IMR-90 (cell line): ENCODE measurements around the gene ZNF750. TPM values are rescaled to one million over a fixed set of nuclear protein-coding genes. Genes with fewer than 3 reads are reported as not detected.

Source experiments
- ATAC-seq: fragments of 200-7000 bp; cut with Tn5 transposase; 2 replicates; pipeline ENCODE4 v1.9.1; 2020; ENCODE audit warnings: low read depth, mild to moderate bottlenecking, moderate library complexity
- BruUV-seq: library from RNA; stranded (reverse); fragments of 400-500 nt; replicated peaks from 2 replicates; lab custom pipeline; 2021; lab: Mats Ljungman, UMichigan
- CTCF ChIA-PET: fragments of 300-600 bp; formaldehyde crosslinking; extraction: SDS; loops from one replicate; lab custom pipeline; 2021; ENCODE audit warnings: antibody characterized with exemption; lab: Yijun Ruan, JAX
- POLR2A ChIA-PET: fragments of 300-600 bp; sonication (Branson Sonifier 250); formaldehyde crosslinking; loops from one replicate; lab custom pipeline; 2022; ENCODE audit warnings: antibody characterized with exemption; ENCODE audit not compliant: unreplicated experiment; lab: Charles Lee
- DNase-seq: peaks from one replicate; pipeline ENCODE4 v3.0.0; 2013
- H2AFZ ChIP-seq: replicated peaks from 2 replicates; pipeline ENCODE3; 2013; ENCODE audit warnings: low read length, mild to moderate bottlenecking; ENCODE audit not compliant: poor library complexity
- H2AK5ac ChIP-seq: 2 replicates; pipeline ENCODE4 v1.6.1; 2013; ENCODE audit warnings: low read depth, low read length, inconsistent platforms
- H2AK9ac ChIP-seq: replicated peaks from 2 replicates; pipeline ENCODE3; 2013; ENCODE audit warnings: mild to moderate bottlenecking, low read depth, low read length, moderate library complexity; ENCODE audit not compliant: poor library complexity
- H2BK120ac ChIP-seq: 2 replicates; pipeline ENCODE4 v1.6.1; 2013; ENCODE audit warnings: low read depth, low read length, inconsistent platforms
- H2BK15ac ChIP-seq: 3 replicates; pipeline ENCODE4 v1.6.1; 2013; ENCODE audit warnings: low read depth, low read length, inconsistent platforms
- H2BK20ac ChIP-seq: 2 replicates; pipeline ENCODE4 v1.6.1; 2013; ENCODE audit warnings: low read depth, mild to moderate bottlenecking, inconsistent platforms, low read length, moderate library complexity
- H2BK5ac ChIP-seq: 2 replicates; pipeline ENCODE4 v1.6.1; 2013; ENCODE audit warnings: mild to moderate bottlenecking, low read depth, low read length, inconsistent platforms; ENCODE audit not compliant: poor library complexity, severe bottlenecking
- H3K14ac ChIP-seq: replicated peaks from 2 replicates; pipeline ENCODE4 v1.6.1; 2013; ENCODE audit warnings: low read depth, low read length, inconsistent platforms
- H3K18ac ChIP-seq: 2 replicates; pipeline ENCODE4 v1.6.1; 2013; ENCODE audit warnings: low read depth, low read length, control low read depth
- H3K23ac ChIP-seq: 2 replicates; pipeline ENCODE4 v1.6.1; 2013; ENCODE audit warnings: low read depth, low read length, inconsistent platforms
- H3K27ac ChIP-seq: 2 replicates; pipeline ENCODE4 v1.5.1; 2013; ENCODE audit warnings: mild to moderate bottlenecking, control low read depth, low read length; ENCODE audit not compliant: insufficient read depth
- H3K27me3 ChIP-seq: 2 replicates; pipeline ENCODE4 v1.6.1; 2013; ENCODE audit warnings: low read length; ENCODE audit not compliant: control insufficient read depth, insufficient read depth
- H3K36me3 ChIP-seq: 2 replicates; pipeline ENCODE4 v1.6.1; 2013; ENCODE audit warnings: low read length, mixed read lengths; ENCODE audit not compliant: control insufficient read depth, insufficient read depth
- H3K4ac ChIP-seq: 2 replicates; pipeline ENCODE4 v1.6.1; 2013; ENCODE audit warnings: low read depth, low read length, inconsistent platforms
- H3K4me1 ChIP-seq: 2 replicates; pipeline ENCODE4 v1.6.1; 2013; ENCODE audit warnings: low read length, mixed read lengths; ENCODE audit not compliant: control insufficient read depth, insufficient read depth
- H3K4me2 ChIP-seq: 2 replicates; pipeline ENCODE4 v1.6.1; 2013; ENCODE audit warnings: low read depth, mild to moderate bottlenecking, control low read depth, low read length, moderate library complexity
- H3K4me3 ChIP-seq: 2 replicates; pipeline ENCODE4 v1.5.1; 2013; ENCODE audit warnings: low read depth, mild to moderate bottlenecking, control low read depth, low read length, moderate library complexity; ENCODE audit not compliant: insufficient read depth
- H3K56ac ChIP-seq: 2 replicates; pipeline ENCODE4 v1.6.1; 2013; ENCODE audit warnings: low read length, inconsistent platforms; ENCODE audit not compliant: insufficient read depth; ENCODE audit errors: extremely low read depth
- H3K79me1 ChIP-seq, 2 experiments: 2 replicates each; pipeline ENCODE4 v1.6.1; 2013; ENCODE audit warnings: low read length in 2 of 2, inconsistent platforms in 1 of 2, low read depth in 1 of 2
- H3K9ac ChIP-seq: 2 replicates; pipeline ENCODE4 v1.6.1; 2013; ENCODE audit warnings: low read depth, low read length, control low read depth
- H3K9me1 ChIP-seq: 2 replicates; pipeline ENCODE4 v1.6.1; 2013; ENCODE audit warnings: low read length, inconsistent platforms; ENCODE audit not compliant: insufficient read depth
- H3K9me3 ChIP-seq: 2 replicates; pipeline ENCODE4 v1.6.1; 2013; ENCODE audit warnings: low read length; ENCODE audit not compliant: control insufficient read depth, insufficient read depth
- H4K20me1 ChIP-seq: 2 replicates; pipeline ENCODE4 v1.6.1; 2013; ENCODE audit warnings: low read length, inconsistent platforms; ENCODE audit not compliant: insufficient read depth
- H4K5ac ChIP-seq: 2 replicates; pipeline ENCODE4 v1.6.1; 2013; ENCODE audit warnings: mild to moderate bottlenecking, low read depth, low read length, control low read depth
- H4K8ac ChIP-seq, 2 experiments: 2 replicates each; pipeline ENCODE4 v1.6.1; 2013; ENCODE audit warnings: low read depth in 2 of 2, low read length in 2 of 2, control low read depth in 1 of 2, inconsistent platforms in 1 of 2
- H4K91ac ChIP-seq: 2 replicates; pipeline ENCODE4 v1.6.1; 2013; ENCODE audit warnings: low read depth, low read length, inconsistent platforms; ENCODE audit not compliant: insufficient read depth
- BHLHE40 ChIP-seq: fragments of 150-350 bp; IDR thresholded peaks from 2 replicates; pipeline ENCODE4 v1.6.1; 2016; ENCODE audit warnings: mild to moderate bottlenecking, low read depth, low read length
- CEBPB ChIP-seq: IDR thresholded peaks from 2 replicates; pipeline ENCODE4 v1.6.1; 2012; ENCODE audit warnings: low read depth, low read length, improper control_type of control experiment
- MAFK ChIP-seq: IDR thresholded peaks from 2 replicates; pipeline ENCODE4 v1.6.1; 2012; ENCODE audit warnings: low read depth, low read length, improper control_type of control experiment
- MAZ ChIP-seq: IDR thresholded peaks from 2 replicates; pipeline ENCODE4 v1.6.1; 2012; ENCODE audit warnings: low read depth, mild to moderate bottlenecking, low read length, improper control_type of control experiment, moderate library complexity, borderline replicate concordance
- MXI1 ChIP-seq: IDR thresholded peaks from 2 replicates; pipeline ENCODE4 v1.6.1; 2012; ENCODE audit warnings: low read depth, mild to moderate bottlenecking, low read length, moderate library complexity, borderline replicate concordance
- POLR2A ChIP-seq: IDR thresholded peaks from 2 replicates; pipeline ENCODE4 v1.6.1; 2012; ENCODE audit warnings: mild to moderate bottlenecking, low read depth, low read length
- RCOR1 ChIP-seq: IDR thresholded peaks from 2 replicates; pipeline ENCODE4 v1.6.1; 2012; ENCODE audit warnings: mild to moderate bottlenecking, low read length, improper control_type of control experiment; ENCODE audit not compliant: insufficient replicate concordance
- RFX5 ChIP-seq: IDR thresholded peaks from 2 replicates; pipeline ENCODE4 v1.8.0; 2012; ENCODE audit warnings: low read depth, mild to moderate bottlenecking, low read length, moderate library complexity
- SMC3 ChIP-seq: fragments of 150-350 bp; IDR thresholded peaks from 2 replicates; pipeline ENCODE4 v1.6.1; 2016; ENCODE audit warnings: low read depth, mild to moderate bottlenecking, antibody characterized with exemption, low read length, moderate library complexity
- WGBS, 2 experiments: methylation state at CpG; one replicate each; pipeline versions ENCODE4 v1.1.5 to v1.1.7; 2013; ENCODE audit warnings: missing lambda C conversion rate in 2 of 2; ENCODE audit not compliant: insufficient read length in 1 of 2; ENCODE audit errors: extremely low coverage in 2 of 2; 5-methylcytosine and 5-hydroxymethylcytosine counted together
- dilution Hi-C: fragments of 300-500 bp; cut with HindIII; formaldehyde crosslinking; loops from one replicate; pipeline ENCODE4 v1.14.3; 2018; ENCODE audit warnings: low sequenced_read_pairs; ENCODE audit not compliant: unreplicated experiment
- in situ Hi-C: fragments of 300-500 bp; cut with MboI; formaldehyde crosslinking; loops from 3 replicates; pipeline ENCODE4 v1.14.3; 2019; ENCODE audit warnings: low sequenced_read_pairs, inconsistent platforms, mixed read lengths
- intact Hi-C: fragments of 100-400 bp; cut with micrococcal nuclease; formaldehyde crosslinking; loops from 2 replicates; pipeline ENCODE4 v1.10.0; 2022
- polyA plus RNA-seq, 3 experiments: library from polyadenylated mRNA; depleted of rRNA; stranded (reverse); fragments of >200 nt; gene quantifications; 2 replicates each; pipeline ENCODE4 v1.2.3, GENCODE V29; 2012; ENCODE audit warnings: low replicate concordance in 1 of 3
- total RNA-seq: library from RNA; depleted of rRNA; stranded (reverse); fragments of >200 nt; gene quantifications from 2 replicates; pipeline ENCODE4 v1.2.3, GENCODE V29; 2012
- TF ChIP-seq, protein P1 (sequence below): conservative IDR thresholded peaks from 2 replicates; pipeline ENCODE4 v1.5.1; 2012; ENCODE audit warnings: mild to moderate bottlenecking, low read depth, low read length, improper control_type of control experiment
- TF ChIP-seq, protein P2 (sequence below): fragments of 150-350 bp; IDR thresholded peaks from 2 replicates; pipeline ENCODE4 v1.6.1; 2016; ENCODE audit warnings: low read depth, mild to moderate bottlenecking, low read length, moderate library complexity, borderline replicate concordance

ZNF750 gene
- total and polyA plus RNA-seq, 2 of the 4 experiments (the other 2 are of a cell fraction): not detected

- Histone ChIP-seq H3K23ac (no peak overlapping the region), H3K9me1 (no peaks in the 10 kb centered on the region), H4K91ac (no peak overlapping the region), H3K14ac (no peak overlapping the region), H2BK120ac (no peak overlapping the region), H3K4me2 (no peak overlapping the region), H2BK20ac (no peak overlapping the region), H3K56ac (no peak overlapping the region), H3K9me3 (no peaks in the 10 kb centered on the region), H4K5ac (no peak overlapping the region), H2BK15ac (no peak overlapping the region), H3K27ac (no peak overlapping the region), H3K4me1 (peaks cover 3% of the 10 kb centered on the region; the same call in 1 of the 2 replicates), H3K18ac (no peak overlapping the region), H3K36me3 (peaks cover 15% of the 10 kb centered on the region), H4K20me1 (peaks cover 20% of the 10 kb centered on the region), H4K8ac (no peak overlapping the region), H3K27me3 (no peaks in the 10 kb centered on the region), H2AK9ac (no peak overlapping the region), H3K79me1 (peaks cover 5 to 43% of the 10 kb centered on the region in 2 experiments; a peak in 3 of 4 replicates), H2AK5ac (no peak overlapping the region), H3K4ac (no peak overlapping the region), H2BK5ac (no peak overlapping the region), H2AFZ (no peak overlapping the region), H3K9ac (no peak overlapping the region), H3K4me3 (no peak overlapping the region)
- no peak for ATAC-seq
- TF ChIP-seq RCOR1: no peak
- TF ChIP-seq POLR2A: no peak
- TF ChIP-seq RFX5: no peak
- no peak for TF ChIP-seq MXI1
- TF ChIP-seq SMC3: no peak
- TF ChIP-seq CEBPB: no peak
- no peak for TF ChIP-seq MAZ
- TF ChIP-seq BHLHE40: no peak
- TF ChIP-seq MAFK: no peak
- TF ChIP-seq, protein P1, sequence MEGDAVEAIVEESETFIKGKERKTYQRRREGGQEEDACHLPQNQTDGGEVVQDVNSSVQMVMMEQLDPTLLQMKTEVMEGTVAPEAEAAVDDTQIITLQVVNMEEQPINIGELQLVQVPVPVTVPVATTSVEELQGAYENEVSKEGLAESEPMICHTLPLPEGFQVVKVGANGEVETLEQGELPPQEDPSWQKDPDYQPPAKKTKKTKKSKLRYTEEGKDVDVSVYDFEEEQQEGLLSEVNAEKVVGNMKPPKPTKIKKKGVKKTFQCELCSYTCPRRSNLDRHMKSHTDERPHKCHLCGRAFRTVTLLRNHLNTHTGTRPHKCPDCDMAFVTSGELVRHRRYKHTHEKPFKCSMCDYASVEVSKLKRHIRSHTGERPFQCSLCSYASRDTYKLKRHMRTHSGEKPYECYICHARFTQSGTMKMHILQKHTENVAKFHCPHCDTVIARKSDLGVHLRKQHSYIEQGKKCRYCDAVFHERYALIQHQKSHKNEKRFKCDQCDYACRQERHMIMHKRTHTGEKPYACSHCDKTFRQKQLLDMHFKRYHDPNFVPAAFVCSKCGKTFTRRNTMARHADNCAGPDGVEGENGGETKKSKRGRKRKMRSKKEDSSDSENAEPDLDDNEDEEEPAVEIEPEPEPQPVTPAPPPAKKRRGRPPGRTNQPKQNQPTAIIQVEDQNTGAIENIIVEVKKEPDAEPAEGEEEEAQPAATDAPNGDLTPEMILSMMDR: no peak
- TF ChIP-seq, protein P2, sequence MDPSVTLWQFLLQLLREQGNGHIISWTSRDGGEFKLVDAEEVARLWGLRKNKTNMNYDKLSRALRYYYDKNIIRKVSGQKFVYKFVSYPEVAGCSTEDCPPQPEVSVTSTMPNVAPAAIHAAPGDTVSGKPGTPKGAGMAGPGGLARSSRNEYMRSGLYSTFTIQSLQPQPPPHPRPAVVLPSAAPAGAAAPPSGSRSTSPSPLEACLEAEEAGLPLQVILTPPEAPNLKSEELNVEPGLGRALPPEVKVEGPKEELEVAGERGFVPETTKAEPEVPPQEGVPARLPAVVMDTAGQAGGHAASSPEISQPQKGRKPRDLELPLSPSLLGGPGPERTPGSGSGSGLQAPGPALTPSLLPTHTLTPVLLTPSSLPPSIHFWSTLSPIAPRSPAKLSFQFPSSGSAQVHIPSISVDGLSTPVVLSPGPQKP: no peak
- POLR2A ChIA-PET: no interaction called here
- BruUV-seq: no TSS peak
- in situ Hi-C loops (no loop called here), dilution Hi-C loops (no loop called here), intact Hi-C loops (no loop called here)
- CTCF ChIA-PET: interaction anchor here (0.6 kb wide), 1 partner anchor 11 kb away, joined by 3 read pairs; no protein-coding TSS in a partner anchor
- WGBS, 2 experiments: no CpG with 5 or more reads among the region's 15 CpGs
- DNase-seq: no peak
These were observed 36.2 kb downstream of the ZNF750 start for GRCh38 chr17:82803606-82804005.
